ENCODE results near the gene FRMPD4. TPM values are rescaled to one million over a fixed set of nuclear protein-coding genes. Genes with fewer than 3 reads are reported as not detected.
A peak's percentile ranks its signal among the peaks of the same experiment; 100 is the strongest.

Gene FRMPD4
- total RNA-seq (1.3 and 1.5 TPM in 2 replicates), polyA plus RNA-seq (0.27 and 0.60 TPM in 2 replicates)

GRCh38 chrX:12138361-12139313, at the start of gene FRMPD4:
FRMPD4 (plus strand) TSS chrX:12138473; CDS start chrX:12138972, 499 bp downstream.
- peak; percentile 37 for TF ChIP-seq CTCF (IDR thresholded peaks at IDR 0.05; ENCODE audit: low read depth, low read length)
- peak; percentile 57 to 61 for DNase-seq (ENCODE audit: low read depth in 1 of 2, low spot score in 1 of 2)
- no peaks in the 10 kb centered on the region for H3K9me3 ChIP-seq (ENCODE audit: low read depth)

GRCh38 chrX:12089740-12090139, 48.5 kb upstream of the FRMPD4 start:
- Histone ChIP-seq H3K4me1 (ENCODE audit: low read depth) (no peaks in the 10 kb centered on the region), H3K9me3 (ENCODE audit: low read depth) (no peaks in the 10 kb centered on the region), H3K27me3 (no peaks in the 10 kb centered on the region), H3K27ac (no peak overlapping the region), H3K36me3 (no peaks in the 10 kb centered on the region), H3K4me3 (no peak overlapping the region)
- TF ChIP-seq CTCF (IDR thresholded peaks at IDR 0.05; ENCODE audit: low read depth, low read length) = no peak
- no peak for DNase-seq (ENCODE audit: low read depth in 1 of 2, low spot score in 1 of 2)

More at GRCh38 chrX:12138361-12139313, at the start of gene FRMPD4:
- peak within 1 kb of the TSS; percentile 44 for H3K4me3 ChIP-seq
- no peak within 1 kb of the TSS for H3K27ac ChIP-seq
- no peaks in the 10 kb centered on the region for H3K36me3 ChIP-seq
- H3K4me1 ChIP-seq (ENCODE audit: low read depth) = no peaks in the 10 kb centered on the region
- peaks cover 54% of the 10 kb centered on the region for H3K27me3 ChIP-seq

- H3K4me1 ChIP-seq (ENCODE audit: low read depth) = no peaks in the 10 kb centered on the region
- H3K27ac ChIP-seq = no peak overlapping the region
- TF ChIP-seq CTCF (IDR thresholded peaks at IDR 0.05; ENCODE audit: low read depth, low read length) = no peak
- H3K4me3 ChIP-seq = no peak overlapping the region
- no peaks in the 10 kb centered on the region for H3K27me3 ChIP-seq
- no peak for DNase-seq (ENCODE audit: low read depth in 1 of 2, low spot score in 1 of 2)
- H3K9me3 ChIP-seq (ENCODE audit: low read depth) = no peaks in the 10 kb centered on the region
- no peaks in the 10 kb centered on the region for H3K36me3 ChIP-seq
Observed at GRCh38 chrX:12113321-12113720, 25.0 kb upstream of the FRMPD4 start.

- Histone ChIP-seq H3K4me1 (ENCODE audit: low read depth) (no peaks in the 10 kb centered on the region), H3K4me3 (no peak overlapping the region), H3K36me3 (no peaks in the 10 kb centered on the region), H3K27ac (no peak overlapping the region), H3K9me3 (ENCODE audit: low read depth) (no peaks in the 10 kb centered on the region), H3K27me3 (no peaks in the 10 kb centered on the region)
- no peak for TF ChIP-seq CTCF (IDR thresholded peaks at IDR 0.05; ENCODE audit: low read depth, low read length)
- DNase-seq (ENCODE audit: low read depth in 1 of 2, low spot score in 1 of 2) = no peak
Observed at GRCh38 chrX:12115377-12115776, 22.9 kb upstream of the FRMPD4 start.

- H3K27ac ChIP-seq = no peak overlapping the region
- no peak for DNase-seq (ENCODE audit: low read depth in 1 of 2, low spot score in 1 of 2)
- no peaks in the 10 kb centered on the region for H3K27me3 ChIP-seq
- no peaks in the 10 kb centered on the region for H3K9me3 ChIP-seq (ENCODE audit: low read depth)
- no peak for TF ChIP-seq CTCF (IDR thresholded peaks at IDR 0.05; ENCODE audit: low read depth, low read length)
- no peaks in the 10 kb centered on the region for H3K4me1 ChIP-seq (ENCODE audit: low read depth)
- no peaks in the 10 kb centered on the region for H3K36me3 ChIP-seq
- no peak overlapping the region for H3K4me3 ChIP-seq
Observed at GRCh38 chrX:12118134-12118533, 20.1 kb upstream of the FRMPD4 start.

Measured in cardiac muscle cell (in vitro differentiated cells and primary cell).